Psoas muscle (tissue), 8 donors: ENCODE results near the gene AKT1. TPM values are rescaled to one million over a fixed set of nuclear protein-coding genes. Genes with fewer than 3 reads are reported as not detected.
"Not testable (repeated sequence)": the region's sequence is repeated elsewhere in the genome, so short reads cannot be mapped to it uniquely, and the experiment has no call there.

Experiments
- ATAC-seq, 4 donors: fragments of 200-7000 bp; cut with Tn5 transposase; one replicate each; pipeline ENCODE4 v1.9.1; 2020; ENCODE audit warnings: moderate library complexity in 3 of 4, mild to moderate bottlenecking in 2 of 4
- DNase-seq, 2 donors: peaks; one replicate each; pipeline ENCODE4 v3.0.0-alpha.2; 2020
- H3K27ac ChIP-seq: fragments of 200-600 bp; one replicate; pipeline ENCODE4 v1.8.0; 2022
- H3K27me3 ChIP-seq, 3 donors: fragments of 200-600 bp in 1 of 3; one replicate each; pipeline versions ENCODE4 v1.6.1 to v1.8.0; 2013 to 2022; ENCODE audit warnings: low read length in 2 of 3, mild to moderate bottlenecking in 2 of 3, moderate library complexity in 1 of 3; ENCODE audit not compliant: insufficient read depth in 3 of 3
- H3K36me3 ChIP-seq, 2 donors: fragments of 200-600 bp in 1 of 2; one replicate each; pipeline versions ENCODE4 v1.6.1 to v1.8.0; 2013 to 2022; ENCODE audit warnings: low read depth in 1 of 2, mild to moderate bottlenecking in 1 of 2, moderate library complexity in 1 of 2; ENCODE audit not compliant: insufficient read depth in 1 of 2
- H3K4me1 ChIP-seq: fragments of 200-600 bp; one replicate; pipeline ENCODE4 v1.8.0; 2022
- H3K4me3 ChIP-seq: fragments of 200-600 bp; one replicate; pipeline ENCODE4 v1.8.0; 2022; ENCODE audit warnings: mild to moderate bottlenecking
- H3K9me3 ChIP-seq: fragments of 200-600 bp; one replicate; pipeline ENCODE4 v1.8.0; 2022
- WGBS, 3 donors: extraction: QIAGEN DNeasy Blood & Tissue Kit; methylation state at CpG; one replicate each; pipeline versions ENCODE4 v1.1.6 to v1.1.7; 2013; 5-methylcytosine and 5-hydroxymethylcytosine counted together
- intact Hi-C, 2 donors: fragments of 100-400 bp; cut with DNase I; formaldehyde crosslinking; loops; one replicate each; pipeline versions ENCODE4 v1.11.0 to v1.14.2; 2022
- polyA plus RNA-seq, 3 donors: library from polyadenylated mRNA; stranded (reverse); fragments of 200-250 nt; gene quantifications; one replicate each; pipeline ENCODE4 v1.2.3, GENCODE V29; 2013
- total RNA-seq, 4 donors: library from RNA; stranded (reverse); fragmentation: NEBNext Ultra II Directional in 2 of 4; extraction: Animal tissue kit (Norgen Biotek cat#: 25700) in 2 of 4; gene quantifications; one replicate each; pipeline versions ENCODE4 v1.2.1 to v1.2.4, GENCODE V29; 2021 to 2023
- TF ChIP-seq, protein P1 (sequence below): fragments of 200-600 bp; IDR thresholded peaks from one replicate; pipeline ENCODE4 v1.8.0; 2022; ENCODE audit warnings: antibody characterized with exemption
- donor health status: healthy with polysubstance abuse.
- donor health status: DM: no; HTN: no; CAD: no; lungs with moderate emphysema.
- donor health status: Bipolar disorder and iron deficiency.
- donor health status: healthy.
- donor health status: DM: yes; HTN: yes; CAD: no.
- donor health status: DM: no; HTN: no; CAD: no.
- donor health status: DM: no; HTN: no; CAD: no.
- donor health status: DM: yes; HTN: yes; CAD: no.

AKT1 gene
- total and polyA plus RNA-seq, 7 donors: 51.9 to 102 (median 62.0) TPM

GRCh38 chr14:104732355-104732804 is 63.2 kb downstream of the AKT1 start:
- WGBS, 3 donors: 31 to 53% (median 33%) methylated on average over 11 to 14 of the region's 14 CpGs
- H3K9me3 ChIP-seq: no peaks in the 10 kb centered on the region
- peaks cover 0 to 2% of the 10 kb centered on the region in 2 donors for H3K36me3 ChIP-seq
- TF ChIP-seq, protein P1, sequence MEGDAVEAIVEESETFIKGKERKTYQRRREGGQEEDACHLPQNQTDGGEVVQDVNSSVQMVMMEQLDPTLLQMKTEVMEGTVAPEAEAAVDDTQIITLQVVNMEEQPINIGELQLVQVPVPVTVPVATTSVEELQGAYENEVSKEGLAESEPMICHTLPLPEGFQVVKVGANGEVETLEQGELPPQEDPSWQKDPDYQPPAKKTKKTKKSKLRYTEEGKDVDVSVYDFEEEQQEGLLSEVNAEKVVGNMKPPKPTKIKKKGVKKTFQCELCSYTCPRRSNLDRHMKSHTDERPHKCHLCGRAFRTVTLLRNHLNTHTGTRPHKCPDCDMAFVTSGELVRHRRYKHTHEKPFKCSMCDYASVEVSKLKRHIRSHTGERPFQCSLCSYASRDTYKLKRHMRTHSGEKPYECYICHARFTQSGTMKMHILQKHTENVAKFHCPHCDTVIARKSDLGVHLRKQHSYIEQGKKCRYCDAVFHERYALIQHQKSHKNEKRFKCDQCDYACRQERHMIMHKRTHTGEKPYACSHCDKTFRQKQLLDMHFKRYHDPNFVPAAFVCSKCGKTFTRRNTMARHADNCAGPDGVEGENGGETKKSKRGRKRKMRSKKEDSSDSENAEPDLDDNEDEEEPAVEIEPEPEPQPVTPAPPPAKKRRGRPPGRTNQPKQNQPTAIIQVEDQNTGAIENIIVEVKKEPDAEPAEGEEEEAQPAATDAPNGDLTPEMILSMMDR: no peak
- H3K27me3 ChIP-seq: no peaks in the 10 kb centered on the region
- H3K4me1 ChIP-seq: peaks cover 74% of the 10 kb centered on the region
- ATAC-seq: peak; percentile 50 to 62 (median 56)
- intact Hi-C loops: no loop called here
- no peak overlapping the region for H3K4me3 ChIP-seq
- DNase-seq: peak; percentile 85 to 97
- H3K27ac ChIP-seq: peak overlapping the region; percentile 96

DNA sequence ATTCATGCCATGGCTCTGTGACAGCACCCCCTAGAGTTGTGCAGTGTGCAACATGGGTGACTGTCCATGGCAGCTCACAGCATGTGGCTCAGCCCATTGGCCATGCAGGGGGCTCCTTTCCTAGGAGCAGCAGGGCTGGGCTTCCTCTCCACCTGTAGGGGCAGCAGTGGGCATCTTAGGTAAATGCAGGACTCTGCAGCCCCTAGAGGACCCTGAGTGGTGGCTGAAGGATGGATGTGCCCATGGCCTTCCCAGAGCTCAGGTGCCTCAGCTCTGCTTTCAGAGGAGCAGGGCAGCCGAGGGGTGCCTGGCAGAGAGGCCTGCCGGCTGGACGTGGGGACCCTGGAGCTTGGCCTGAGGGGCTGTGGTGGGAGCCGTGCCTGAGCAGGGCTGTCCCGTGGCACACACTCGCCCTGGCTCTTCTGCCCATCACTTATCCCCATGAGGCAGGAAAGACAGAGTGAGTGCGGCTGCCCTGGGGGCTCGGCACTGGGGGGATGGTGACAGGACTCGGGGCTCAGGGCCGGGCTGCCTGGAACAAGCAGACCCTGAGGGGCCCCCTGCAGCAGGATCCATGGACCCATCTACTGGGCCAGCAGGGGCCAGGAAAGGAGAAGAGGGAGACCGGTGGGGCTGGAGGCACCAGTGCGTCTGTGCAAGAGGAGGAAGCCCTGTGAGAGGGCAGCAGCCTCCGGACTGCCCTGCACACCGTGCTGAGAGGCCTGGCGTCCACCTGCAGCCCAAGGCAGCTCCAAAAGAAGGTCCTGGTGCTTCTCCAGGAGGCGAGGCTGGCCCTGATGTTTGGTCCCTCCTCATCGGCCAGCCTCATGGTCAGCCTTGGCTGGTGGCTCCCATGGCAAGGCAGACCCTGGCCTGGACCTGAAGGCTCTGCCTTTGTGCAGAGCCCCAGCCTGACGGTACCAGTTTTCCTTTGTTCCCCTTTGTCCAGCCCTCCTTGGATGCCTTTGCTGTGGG is 63.9 kb downstream of the AKT1 start:
- Histone ChIP-seq H3K9me3 (no peaks in the 10 kb centered on the region), H3K27ac (peak overlapping the region; percentile 96), H3K27me3 (no peaks in the 10 kb centered on the region), H3K36me3 (no peaks in the 10 kb centered on the region), H3K4me1 (peaks cover 72% of the 10 kb centered on the region), H3K4me3 (peak overlapping the region; percentile 7)
- DNase-seq: no peak
- WGBS, 3 donors: 49 to 71% (median 57%) methylated on average over 15 to 18 of the region's 18 CpGs
- TF ChIP-seq, protein P1: peak; percentile 39
- intact Hi-C loops: no loop called here
- ATAC-seq: no peak

- Histone ChIP-seq H3K4me3 (no peak overlapping the region), H3K9me3 (no peaks in the 10 kb centered on the region), H3K27me3 (no peaks in the 10 kb centered on the region), H3K36me3 (no peaks in the 10 kb centered on the region), H3K27ac (peak overlapping the region; percentile 73), H3K4me1 (peaks cover 75% of the 10 kb centered on the region)
- TF ChIP-seq, protein P1: no peak
- ATAC-seq (no peak), DNase-seq (no peak)
- 65 to 72% (median 66%) methylated on average over 4 to 5 of the region's 5 CpGs for WGBS, 3 donors
- intact Hi-C loops: no loop called here
Observed at GRCh38 chr14:104730487-104730886, 65.1 kb downstream of the AKT1 start.

- H3K4me3 ChIP-seq: no peak overlapping the region
- no peaks in the 10 kb centered on the region for H3K27me3 ChIP-seq
- WGBS, 3 donors: 48 to 83% (median 65%) methylated on average over 12 to 16 of the region's 16 CpGs
- peaks cover 75% of the 10 kb centered on the region for H3K4me1 ChIP-seq
- ATAC-seq: no peak
- H3K27ac ChIP-seq: peak overlapping the region; percentile 73
- H3K36me3 ChIP-seq: no peaks in the 10 kb centered on the region
- no peaks in the 10 kb centered on the region for H3K9me3 ChIP-seq
- intact Hi-C loops: no loop called here
- TF ChIP-seq, protein P1: no peak
- DNase-seq: peak in 1 of 2 donors; percentile 74
Observed at GRCh38 chr14:104729835-104730181, 65.7 kb downstream of the AKT1 start.

- Histone ChIP-seq H3K4me1 (peaks cover 70% of the 10 kb centered on the region), H3K27ac (peak overlapping the region; percentile 67)
- WGBS, 3 donors: 80 to 88% (median 81%) methylated on average over 27 to 57 of the region's 73 CpGs
- H3K36me3 ChIP-seq, H3K27me3 ChIP-seq, intact Hi-C loops, H3K4me3 ChIP-seq, H3K9me3 ChIP-seq: not testable (repeated sequence)
- ATAC-seq (peak in 2 of 4 donors; percentile 11 to 12), DNase-seq (peak in 1 of 2 donors; percentile 83)
Observed at GRCh38 chr14:104729176-104729834, 66.2 kb downstream of the AKT1 start.
